Stimulated activated CD4-positive, alpha-beta T cell treated with anti-CD3 and anti-CD28 coated beads, Interleukin-2, amount 100 ng/mL, for 24 hours (primary cell): ENCODE data around the gene NPTX1.

Experiments
- DNase-seq, 2 donors: peaks; one replicate each; pipeline ENCODE4 v3.0.0-alpha.2; 2020

The NPTX1 gene

DNA sequence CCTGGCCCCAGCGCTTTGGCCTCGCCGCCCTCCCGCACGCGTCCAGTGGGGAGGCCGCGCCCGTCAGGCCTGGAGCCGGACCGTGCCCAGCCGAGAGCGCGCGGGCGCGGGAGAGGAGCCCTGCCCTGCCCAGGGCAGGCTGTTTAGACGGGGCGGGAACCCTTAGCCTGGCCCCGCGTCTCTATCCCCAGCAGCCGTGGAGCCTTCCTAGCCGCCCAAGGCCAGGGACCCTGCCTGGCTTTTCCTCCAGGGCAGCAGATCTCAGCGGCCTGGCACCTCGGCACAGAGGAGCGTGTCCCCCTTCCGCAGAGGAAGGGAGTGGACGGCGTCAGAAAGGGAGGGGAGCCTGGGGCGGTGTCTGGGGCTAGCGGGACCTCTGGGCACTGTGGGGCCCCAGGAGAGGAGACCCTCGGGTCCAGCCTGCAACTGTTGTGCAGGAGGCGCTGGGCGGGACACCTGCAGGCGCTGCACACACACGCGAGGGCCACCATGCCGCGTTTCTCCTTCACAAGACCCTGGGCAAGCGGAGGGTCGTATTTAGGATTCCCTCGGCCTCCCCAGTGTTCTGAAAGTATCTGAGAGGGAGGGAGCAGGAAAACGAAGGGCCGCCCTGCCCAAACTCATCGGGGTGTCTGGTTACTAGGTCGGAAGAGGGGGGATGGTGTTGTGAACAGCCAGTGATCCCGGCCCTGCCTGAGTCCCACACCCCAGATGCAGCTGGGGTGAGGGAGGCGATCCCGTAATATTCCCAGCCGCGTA lies 2.3 kb upstream of the NPTX1 start:
- no peak for DNase-seq

DNA sequence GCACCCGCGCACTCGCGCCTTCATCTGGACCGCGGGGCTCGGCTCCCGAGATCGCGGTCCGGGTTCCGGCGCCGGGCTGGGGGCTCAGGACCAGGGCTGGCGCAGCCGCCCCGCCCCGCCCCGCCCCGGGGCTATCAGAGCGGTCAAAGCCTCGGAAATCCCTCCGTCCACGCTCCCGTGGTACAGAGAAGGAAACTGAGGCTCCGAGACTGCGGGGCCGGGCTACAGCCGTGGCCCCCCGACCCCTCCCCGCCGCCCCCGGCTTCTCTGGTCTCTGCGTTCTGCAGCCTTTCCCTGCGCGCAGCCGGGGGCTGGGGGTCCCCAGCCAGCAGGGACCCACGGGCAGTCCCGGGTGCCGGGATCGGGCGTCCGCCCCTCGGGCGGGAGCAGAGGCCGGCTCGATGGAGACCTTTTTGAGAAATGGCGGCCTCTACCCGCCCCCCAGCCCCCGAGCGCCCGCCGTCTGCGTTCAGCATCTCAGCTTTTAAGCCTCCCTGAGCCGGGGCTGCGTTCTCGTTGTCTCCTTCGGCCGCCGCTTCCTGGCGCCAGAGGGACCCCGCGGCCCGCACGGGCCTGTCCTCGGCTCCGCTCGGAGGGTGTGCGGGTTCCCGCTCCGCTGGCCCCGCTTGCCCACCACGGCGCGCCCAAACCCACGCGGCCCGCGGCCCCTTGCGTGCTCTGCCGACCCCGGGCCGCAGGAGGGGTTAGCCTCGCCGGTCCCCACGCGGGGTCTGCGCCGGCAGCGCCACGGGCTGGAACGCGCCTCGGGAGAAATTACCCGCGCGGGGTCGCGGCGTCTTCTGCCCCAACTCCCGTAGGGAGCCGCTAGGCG lies 1.5 kb upstream of the NPTX1 start:
- DNase-seq = peak; percentile 39 to 65

DNA sequence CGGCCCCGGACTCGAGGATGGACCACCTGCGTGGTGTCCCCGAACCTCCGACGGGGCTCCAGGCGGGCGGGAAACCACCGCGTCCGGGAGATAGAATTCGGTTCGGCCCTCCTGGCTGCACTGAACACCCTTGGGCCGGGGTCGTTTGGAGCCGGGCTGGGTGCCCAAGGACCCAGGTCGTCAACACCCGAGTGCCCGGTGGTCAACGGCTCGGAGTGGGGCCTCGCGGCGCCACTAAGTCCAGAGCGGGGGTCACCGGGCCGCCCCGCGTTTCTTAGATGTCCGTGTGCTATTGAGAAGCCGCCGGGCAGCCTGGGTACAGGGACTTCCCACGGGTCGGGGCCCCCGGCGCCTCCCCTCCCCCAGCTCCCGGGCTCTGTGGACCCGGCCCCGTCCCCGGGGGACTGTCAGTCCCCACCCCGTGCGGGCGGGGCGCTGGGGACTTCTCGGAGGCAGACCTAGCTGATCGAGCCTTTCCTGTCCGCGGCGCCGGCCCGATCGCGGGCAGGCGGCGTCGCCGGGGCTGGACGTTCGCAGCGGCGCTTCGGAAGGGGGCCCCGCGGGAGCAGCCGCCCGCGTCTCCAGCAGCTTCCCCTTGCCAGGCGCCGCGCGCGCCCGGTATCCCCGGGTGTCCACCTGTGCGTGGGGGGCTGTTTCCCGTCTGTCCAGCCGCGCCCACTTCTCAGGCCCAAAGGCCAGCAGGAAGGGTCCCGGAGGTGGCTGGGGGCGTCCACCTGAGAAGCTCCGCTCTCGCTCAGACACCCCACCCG lies 655 bp upstream of the NPTX1 start:
- DNase-seq = peak in 1 of 2 donors; percentile 28

DNA sequence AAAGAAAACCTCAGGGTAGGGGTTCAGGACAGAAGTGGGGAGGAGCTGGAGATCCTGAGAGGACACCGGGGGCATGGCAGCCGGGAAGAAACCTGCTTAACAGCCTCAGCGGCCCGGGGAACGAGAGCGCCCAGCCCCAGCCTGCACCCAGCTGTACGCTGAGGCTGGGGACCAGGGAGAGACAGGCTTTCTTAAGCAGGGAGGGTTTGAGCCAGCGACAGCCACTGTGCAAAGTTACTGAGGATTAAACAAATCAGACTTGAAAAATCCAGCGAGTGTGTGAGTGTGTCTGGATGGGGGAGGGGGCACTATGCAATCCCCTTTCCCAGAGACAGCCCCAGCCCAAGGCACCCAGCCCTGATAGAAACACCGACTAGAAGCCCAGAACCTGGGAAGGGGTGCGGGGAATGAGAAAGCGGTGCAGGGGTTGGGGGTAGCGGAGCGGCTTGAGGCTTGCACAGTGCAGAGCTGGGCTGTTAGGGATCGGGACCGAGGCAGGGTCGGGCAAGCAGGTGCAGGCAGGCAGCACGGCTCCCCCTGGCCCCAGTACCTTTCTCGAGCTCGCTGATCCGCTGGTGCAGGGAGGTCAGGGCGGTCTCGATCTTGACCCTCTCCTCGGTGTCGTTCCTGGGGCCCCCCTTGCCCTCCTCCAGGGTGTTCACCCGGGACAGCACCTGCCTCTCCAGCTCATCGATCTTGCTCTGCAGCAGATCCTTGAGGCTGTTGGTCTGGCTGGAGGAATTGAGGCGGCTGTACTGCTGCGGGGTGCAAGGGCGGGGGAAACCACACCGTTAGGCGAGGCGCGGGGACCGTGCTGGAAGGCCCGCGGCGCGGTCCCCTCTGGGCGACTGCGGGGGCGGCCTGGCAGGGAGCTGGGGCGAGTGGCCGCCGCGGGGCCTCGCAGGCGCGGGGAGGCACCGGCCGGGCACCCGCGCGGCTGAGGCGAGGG lies 1.2 kb downstream of the NPTX1 start:
- peak in 1 of 2 donors; percentile 37 for DNase-seq

DNA sequence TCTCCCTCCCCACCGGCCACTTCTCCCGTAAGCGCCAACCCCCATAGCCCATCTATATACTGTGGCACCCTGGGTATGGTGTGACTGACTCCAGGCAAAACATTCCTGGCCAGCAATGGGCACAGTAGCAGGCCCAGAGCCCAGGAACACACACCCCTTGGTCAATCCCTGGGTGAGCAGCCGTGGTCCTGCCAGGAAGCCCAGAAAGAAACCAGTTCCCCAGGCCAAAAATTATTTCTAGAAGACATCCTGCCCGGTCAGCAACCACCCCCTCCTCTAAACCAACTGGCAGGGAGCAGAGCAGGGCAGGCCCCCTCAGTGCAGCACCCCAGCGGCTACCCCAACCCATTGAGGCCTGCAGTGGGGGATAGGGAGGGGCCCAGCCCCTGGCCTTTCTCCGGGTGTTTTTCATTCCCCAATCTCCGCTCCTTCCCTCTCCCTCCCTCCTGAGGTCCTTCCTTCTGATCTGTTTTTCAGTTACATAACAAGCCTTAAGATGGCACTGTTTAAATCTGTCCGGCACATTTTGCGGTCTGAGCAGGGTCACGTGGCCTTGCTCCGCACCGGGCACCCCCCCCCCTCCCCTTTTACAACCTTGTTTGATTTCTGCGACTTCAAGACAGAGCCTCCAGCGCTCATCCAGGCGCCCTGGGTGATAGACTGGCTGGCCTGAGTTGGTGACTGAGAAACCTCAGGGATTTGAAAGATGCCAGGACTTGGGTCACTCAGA lies 2.0 kb downstream of the NPTX1 start:
- peak in 1 of 2 donors; percentile 29 for DNase-seq

DNA sequence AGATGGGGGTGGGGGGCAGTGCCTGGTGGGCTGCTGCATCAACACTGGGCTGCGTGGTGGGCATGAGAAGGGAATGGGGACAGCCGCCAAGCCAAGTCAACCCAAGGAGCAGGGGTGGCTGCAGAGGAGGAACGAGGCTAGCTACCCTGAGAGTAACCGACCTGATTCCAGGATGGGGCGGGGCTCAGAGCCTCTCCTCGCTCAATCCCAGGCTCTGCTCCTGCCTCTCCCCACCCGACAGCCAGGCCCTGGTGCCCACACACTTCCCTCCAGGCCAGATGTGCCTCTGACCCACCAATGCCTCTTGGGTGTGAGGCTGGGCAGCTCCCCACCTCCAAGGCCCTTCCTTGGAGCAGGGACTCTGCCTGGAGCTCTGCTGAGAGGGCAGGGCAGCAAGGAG lies 2.7 kb downstream of the NPTX1 start:
- DNase-seq = no peak

DNA sequence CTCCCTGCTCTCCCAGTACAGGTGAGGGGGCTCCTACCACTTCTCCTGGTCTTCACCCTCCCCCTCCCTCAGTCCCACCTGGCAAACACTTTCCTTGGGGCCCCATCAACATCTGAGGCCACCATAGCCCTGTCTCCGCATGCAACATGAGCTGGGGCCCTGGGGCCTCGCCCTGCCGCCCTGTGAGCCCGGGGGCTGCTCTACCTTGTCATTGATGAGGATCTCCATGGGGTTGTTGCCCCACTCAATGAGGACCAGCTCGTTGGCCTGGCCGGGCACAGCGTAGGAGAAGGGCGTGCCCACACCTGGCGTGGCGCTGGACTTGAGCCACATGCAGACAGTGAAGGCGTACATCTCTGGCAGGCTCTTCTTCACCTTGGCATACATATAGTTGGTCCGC lies 3.4 kb downstream of the NPTX1 start:
- no peak for DNase-seq

DNA sequence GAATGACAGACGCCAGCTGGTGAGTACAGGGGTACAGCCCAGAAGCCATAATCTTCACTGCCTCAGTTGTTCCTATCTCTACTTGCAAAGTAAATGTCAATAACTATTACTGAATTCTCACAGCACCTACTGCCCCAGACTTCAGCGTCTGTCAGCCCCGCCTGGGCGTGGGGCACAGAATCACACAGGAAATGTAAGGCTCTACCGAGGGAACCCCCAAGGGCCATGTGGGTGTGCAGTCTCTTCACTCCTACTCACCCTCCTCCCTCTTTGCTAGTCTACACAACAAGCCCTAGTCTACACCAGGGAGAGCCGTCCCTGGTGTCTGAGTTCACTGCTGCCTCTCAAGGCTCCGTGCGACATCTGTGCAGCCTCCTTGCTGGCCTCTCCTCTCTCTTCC lies 4.5 kb downstream of the NPTX1 start:
- no peak for DNase-seq

DNA sequence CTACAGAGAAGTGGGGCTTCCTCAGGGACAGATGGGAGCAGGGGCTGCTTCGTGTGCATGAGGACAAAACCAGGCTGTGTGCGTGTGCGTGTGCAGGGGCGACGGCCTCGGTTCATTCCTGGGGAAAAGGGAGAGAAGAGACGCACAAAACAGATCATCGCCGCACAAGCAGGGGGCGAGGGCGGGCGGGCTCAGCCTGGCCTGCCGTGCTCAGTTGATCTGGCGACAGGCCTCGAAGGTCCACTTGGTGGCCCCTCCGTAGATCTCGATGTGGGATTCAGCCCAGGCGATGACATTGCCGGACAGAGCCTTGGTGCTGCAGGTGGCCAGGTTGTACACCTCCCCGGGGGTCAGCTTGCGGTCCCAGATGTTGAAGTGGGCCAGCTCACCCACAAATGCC lies 5.8 kb downstream of the NPTX1 start:
- no peak for DNase-seq

DNA sequence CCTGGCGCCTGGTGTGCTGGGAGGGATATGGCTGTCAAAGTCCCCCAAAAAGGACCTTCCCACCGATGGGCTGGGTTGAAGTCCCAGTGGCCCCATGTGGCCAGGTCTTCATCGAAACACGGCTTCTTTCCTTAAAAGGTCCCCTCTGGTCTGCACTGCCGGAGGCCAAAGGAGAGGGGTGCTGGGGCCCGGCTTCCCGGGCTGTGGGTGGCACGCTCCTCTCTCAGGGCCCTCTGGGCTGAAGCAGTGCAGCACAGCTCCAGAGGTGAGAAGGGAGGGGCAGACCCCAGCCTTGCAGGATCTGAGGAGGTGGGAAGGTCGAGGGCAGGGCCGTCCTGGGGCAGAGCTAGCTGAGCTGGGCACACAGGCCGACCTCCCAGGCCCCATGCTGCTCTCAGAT lies 6.7 kb downstream of the NPTX1 start:
- no peak for DNase-seq

DNA sequence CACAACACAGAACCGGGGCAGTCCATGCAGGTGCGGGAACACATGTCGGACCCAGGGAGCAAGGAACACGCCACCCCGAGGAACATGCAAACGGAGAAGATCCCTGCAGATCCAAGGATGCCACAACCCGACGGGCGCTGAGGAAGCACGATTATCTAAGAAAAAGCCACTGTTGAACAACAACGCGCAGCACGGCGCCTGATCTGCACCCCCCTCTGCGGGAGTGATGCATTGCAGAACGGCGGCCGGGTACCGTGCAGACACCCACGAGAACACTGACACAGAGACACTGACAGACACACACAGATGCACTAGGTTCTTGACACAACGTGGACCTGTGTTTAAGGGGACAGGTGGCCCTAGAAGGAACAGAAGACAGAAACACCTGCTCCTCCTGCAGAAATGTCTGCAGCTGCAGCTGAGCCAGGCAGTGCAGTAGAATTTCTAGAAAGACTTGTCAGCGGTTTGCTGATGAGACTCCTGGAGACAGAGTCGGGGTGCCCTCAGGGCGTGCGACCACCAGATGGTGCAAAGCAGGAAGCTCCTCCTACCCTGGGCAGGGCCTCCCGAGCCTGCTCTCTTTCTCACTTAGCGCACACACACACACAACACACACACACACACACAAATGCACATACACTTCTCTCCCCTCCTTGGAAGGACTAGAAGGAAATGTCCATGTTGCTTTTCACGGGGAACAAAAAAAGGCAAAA lies 7.5 kb downstream of the NPTX1 start:
- no peak for DNase-seq

DNA sequence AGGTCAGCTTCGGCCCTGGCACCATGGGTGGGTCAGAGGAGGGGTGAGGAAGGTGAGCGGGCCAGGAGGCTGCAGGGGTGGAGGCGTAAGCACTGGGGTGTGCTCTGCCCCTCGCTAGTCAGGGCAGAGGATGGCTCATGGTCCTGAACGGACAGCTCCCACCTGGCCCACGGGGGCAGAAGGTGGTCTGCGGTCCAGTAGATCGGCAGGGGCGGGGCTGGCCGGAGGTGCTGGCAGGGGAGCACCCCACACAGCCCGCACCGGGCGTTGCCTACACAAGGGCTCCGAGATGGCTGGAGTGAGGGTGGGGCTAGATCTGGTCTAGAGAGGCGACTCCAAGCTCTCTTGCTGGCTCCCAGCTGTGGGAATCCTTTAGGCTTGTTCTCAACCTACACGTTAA lies 8.2 kb downstream of the NPTX1 start:
- no peak for DNase-seq

DNA sequence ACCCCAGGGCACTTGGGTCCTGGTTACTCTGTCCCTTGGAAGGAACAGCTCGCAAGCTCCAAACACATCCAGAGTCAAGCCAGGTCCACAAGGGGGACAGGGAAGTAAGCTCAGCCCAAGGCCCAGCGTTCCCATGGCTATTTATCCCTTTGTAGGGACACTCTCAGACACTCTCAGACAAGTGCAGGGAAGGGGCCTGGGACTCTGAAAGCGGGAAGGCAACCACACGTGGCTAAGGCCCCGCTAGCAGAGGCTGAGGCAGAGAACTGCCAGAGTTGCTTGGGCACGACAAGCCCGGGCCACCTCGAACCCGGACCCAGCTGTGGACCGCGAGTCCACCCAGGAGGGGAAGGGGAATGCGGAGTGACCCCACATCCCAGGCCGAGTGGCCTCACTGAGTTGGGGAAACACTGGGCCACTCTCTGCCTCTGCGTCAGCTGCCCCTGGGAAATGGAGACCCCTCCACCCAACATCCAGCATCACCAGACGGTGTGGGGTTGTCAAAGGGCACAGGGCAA lies 10.2 kb downstream of the NPTX1 start:
- no peak for DNase-seq

DNA sequence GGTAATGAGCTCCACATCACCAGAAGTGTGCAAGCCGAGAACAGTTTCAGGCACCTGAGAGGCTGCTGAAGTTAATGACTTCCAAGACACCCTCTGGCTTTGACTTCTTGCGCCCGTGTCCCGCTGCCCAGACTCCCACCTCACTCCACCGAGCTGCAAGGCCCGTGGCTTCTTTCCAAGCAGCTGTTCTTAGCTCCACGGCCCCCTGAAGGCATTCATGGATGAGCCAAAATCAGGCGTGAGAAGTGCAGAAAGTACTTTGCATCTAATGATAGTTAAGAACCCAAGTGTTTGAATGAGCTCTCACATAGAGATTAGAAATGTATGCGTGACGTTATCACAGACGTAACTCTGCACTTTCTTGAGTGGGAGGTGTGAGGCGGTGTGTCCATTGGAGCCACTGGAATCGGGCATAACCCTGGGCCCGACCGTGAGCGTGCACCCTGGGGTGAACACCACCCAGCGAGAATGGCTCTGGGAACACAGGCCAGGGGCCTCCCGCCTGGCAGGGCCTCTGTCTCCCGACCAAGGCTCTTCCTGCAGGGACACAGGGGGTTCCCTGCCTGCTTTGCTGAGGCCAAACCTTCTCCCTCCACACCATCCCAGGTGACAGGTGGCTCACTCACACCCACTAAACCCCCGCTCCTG lies 11.0 kb downstream of the NPTX1 start:
- DNase-seq = no peak

DNA sequence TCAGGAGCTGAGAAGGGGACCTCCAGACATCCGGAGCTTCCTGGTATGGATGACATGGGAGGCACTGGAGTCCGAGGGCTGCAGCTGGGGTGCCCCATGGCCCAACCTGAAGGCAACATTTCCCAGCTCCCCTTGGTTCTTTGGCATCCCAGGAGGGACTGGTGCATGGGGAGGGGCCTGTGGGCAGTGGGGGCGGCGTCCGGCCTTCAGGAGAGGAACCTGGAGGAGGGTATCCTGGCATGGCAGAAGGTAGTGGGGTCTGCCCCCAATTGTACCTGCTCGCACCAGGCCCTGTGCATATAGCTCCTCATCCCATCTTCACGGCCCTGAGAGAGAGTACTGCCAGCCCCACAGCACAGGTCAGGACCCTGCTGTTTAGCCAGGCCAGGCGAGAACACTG lies 11.9 kb downstream of the NPTX1 start:
- no peak for DNase-seq

DNA sequence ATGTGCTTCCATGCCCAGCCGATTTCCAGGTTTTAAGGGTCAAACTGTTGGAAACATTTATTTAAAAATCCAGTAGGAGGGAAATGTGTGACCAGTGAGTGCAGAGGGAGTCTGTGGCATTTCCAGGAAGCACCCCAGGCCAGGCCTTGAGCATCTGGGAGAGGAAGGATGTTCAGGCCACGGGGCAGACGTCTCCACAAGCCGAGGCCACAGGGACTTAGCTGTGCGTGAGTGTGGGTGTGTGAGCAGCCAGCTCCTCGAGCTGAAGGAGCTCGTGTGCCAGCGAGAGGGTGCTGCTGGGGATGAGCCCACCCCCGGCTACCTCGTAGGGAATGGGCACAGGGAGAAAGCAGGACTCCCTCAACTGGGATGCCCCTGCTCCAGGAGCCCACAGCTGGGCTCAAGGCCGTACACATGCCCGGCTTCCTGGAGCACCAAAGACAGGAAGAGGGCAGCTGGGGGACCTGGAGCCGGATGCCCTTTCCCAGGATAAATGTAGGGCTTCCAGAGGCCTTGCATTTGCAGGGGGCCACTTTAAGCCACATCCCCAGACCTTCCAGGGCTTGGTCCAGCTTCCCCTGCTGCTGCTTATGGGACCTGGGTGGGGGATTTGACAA lies 12.5 kb downstream of the NPTX1 start:
- no peak for DNase-seq

DNA sequence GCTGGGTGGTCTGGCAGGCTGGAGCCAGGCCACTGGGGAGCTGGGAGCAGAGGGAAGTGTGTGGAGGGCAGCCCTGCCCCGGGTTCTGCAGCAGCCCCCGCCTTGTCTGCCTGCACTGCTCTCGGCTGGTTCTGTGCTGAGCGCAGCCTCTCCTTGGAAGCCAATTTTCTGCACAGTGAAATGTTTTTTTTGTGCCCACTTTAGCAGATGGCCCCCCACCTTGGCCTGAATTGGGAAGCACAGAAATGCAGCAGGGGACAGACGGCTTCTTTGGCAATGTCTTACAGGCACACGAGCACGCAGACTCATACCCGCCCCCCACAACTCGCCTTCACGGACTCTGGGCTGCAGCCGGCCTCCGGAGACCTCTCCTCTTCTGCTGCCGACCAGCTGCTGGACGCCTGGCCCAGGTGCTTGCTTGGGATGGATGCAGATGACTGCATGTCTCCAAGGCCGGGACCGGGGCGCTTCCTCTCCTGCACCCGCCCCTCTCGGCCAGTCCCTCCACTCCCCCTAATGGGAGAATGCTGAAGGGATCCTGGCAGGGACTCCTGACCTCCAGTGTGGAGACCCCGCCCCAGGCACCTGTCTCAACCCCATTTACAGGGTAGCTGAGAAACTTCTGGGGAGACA lies 14.8 kb downstream of the NPTX1 start:
- DNase-seq = no peak

DNA sequence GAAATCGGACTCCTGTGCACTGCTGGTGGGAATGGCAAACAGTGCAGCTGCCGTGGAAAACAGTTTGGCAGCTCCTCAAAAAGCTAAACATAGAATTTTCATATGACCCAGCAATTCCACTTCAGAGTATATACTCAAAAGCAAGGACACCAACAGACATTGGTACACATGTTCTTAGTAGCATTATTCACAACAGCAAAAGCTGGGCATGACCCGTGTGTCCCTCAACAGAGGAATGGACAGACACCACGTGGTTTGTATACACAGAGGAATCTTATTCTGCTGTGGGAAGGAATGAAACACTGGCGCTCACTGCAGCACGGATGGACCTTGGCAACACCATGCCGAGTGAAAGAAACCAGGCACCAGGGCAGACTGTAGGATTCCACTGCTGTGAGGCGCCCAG lies 16.0 kb downstream of the NPTX1 start:
- DNase-seq = no peak

DNA sequence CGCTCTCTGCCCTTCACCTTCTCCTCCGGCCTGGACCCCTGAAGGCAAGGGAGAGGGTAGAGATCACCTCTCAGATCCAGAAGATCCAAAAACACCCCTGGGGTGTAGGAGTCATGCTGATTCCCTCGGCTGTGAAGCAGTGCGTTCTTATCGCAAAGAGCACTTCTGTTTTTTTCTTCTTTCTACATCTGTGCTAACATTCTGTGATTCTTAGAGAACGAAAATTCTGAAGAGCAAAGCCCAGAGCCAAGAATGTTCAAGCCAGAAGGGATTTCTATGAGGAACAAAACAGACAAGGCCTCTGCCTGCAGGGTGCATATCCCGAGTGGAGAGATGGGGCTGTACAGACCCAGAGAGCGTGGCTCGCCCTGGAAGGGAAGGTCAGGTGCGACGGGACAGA lies 17.2 kb downstream of the NPTX1 start:
- DNase-seq = no peak
